Thyroid gland (tissue), 4 donors: ENCODE results near the gene DLGAP3. TPM values are rescaled to one million over a fixed set of nuclear protein-coding genes. Genes with fewer than 3 reads are reported as not detected.
"Not testable (repeated sequence)": the region's sequence is repeated elsewhere in the genome, so short reads cannot be mapped to it uniquely, and the experiment has no call there.

Experiments
- DNase-seq, 2 donors: peaks; one replicate each; pipeline ENCODE4 v3.0.0-alpha.2; 2019
- H3K27ac ChIP-seq, 3 donors: fragments of 200-600 bp; sonication (generic); 1 replicate in 2 of 3; 2 replicates in 1 of 3; pipeline ENCODE4 v1.5.1; 2016 to 2019; ENCODE audit warnings: mild to moderate bottlenecking in 1 of 3, moderate library complexity in 1 of 3
- H3K27me3 ChIP-seq: fragments of 200-600 bp; sonication (generic); one replicate; pipeline ENCODE4 v1.5.1; 2019
- H3K36me3 ChIP-seq, 2 donors: fragments of 200-600 bp; sonication (generic); one replicate each; pipeline ENCODE4 v1.5.1; 2016 to 2019
- H3K4me1 ChIP-seq, 2 donors: fragments of 200-600 bp; sonication (generic); one replicate each; pipeline ENCODE4 v1.5.1; 2017 to 2019
- H3K4me3 ChIP-seq, 3 donors: fragments of 200-600 bp; sonication (generic); replicated peaks in 1 of 3; 1 replicate in 2 of 3; 2 replicates in 1 of 3; pipeline ENCODE4 v1.5.1; 2016; ENCODE audit warnings: mild to moderate bottlenecking in 1 of 3
- H3K9me3 ChIP-seq: fragments of 200-600 bp; sonication (generic); one replicate; pipeline ENCODE4 v1.5.1; 2017
- CTCF ChIP-seq, 6 experiments: fragments of 200-600 bp in 3 of 6; fragments of 450-650 bp in 3 of 6; sonication (generic) in 3 of 6; IDR thresholded peaks; one replicate each; pipeline ENCODE4 v1.5.1; 2016 to 2019; ENCODE audit warnings: antibody characterized with exemption in 6 of 6, mild to moderate bottlenecking in 2 of 6, inconsistent platforms in 1 of 6, moderate library complexity in 1 of 6
- POLR2A ChIP-seq, 2 donors: fragments of 450-650 bp; IDR thresholded peaks; one replicate each; pipeline ENCODE4 v1.6.1; 2017; ENCODE audit warnings: antibody characterized with exemption in 2 of 2, mild to moderate bottlenecking in 2 of 2, moderate library complexity in 1 of 2
- WGBS, 2 donors: methylation state at CpG; one replicate each; pipeline ENCODE4 v1.1.5; 2017; 5-methylcytosine and 5-hydroxymethylcytosine counted together
- intact Hi-C: fragments of 100-400 bp; cut with DNase I; formaldehyde crosslinking; loops from one replicate; pipeline ENCODE4 v1.15.1; 2023
- total RNA-seq, 4 donors: library from RNA; depleted of rRNA; stranded (reverse); fragments of >200 nt; gene quantifications; one replicate each; pipeline ENCODE4 v1.2.3, GENCODE V29; 2016

Gene DLGAP3
- total RNA-seq, 4 donors from 2014 or later: 0.22 to 0.67 TPM; not detected in 2

GRCh38 chr1:34946211-34946610 lies 16.8 kb upstream of the DLGAP3 start:
- Histone ChIP-seq H3K27me3 (no peaks in the 10 kb centered on the region), H3K27ac (no peak overlapping the region), H3K9me3 (no peaks in the 10 kb centered on the region), H3K4me1 (no peaks in the 10 kb centered on the region), H3K36me3 (no peaks in the 10 kb centered on the region), H3K4me3 (no peak overlapping the region)
- no peak for TF ChIP-seq CTCF (IDR thresholded peaks at IDR 0.05)
- TF ChIP-seq POLR2A (IDR thresholded peaks at IDR 0.05): no peak
- DNase-seq: no peak
- WGBS, 2 donors: 75 to 83% methylated on average over 6 of the region's 6 CpGs
- intact Hi-C loops: no loop called here

GRCh38 chr1:34941798-34942197 lies 12.3 kb upstream of the DLGAP3 start:
- intact Hi-C loops, H3K4me3 ChIP-seq, H3K9me3 ChIP-seq, H3K27me3 ChIP-seq, H3K27ac ChIP-seq, DNase-seq, H3K36me3 ChIP-seq, H3K4me1 ChIP-seq: not testable (repeated sequence)
- 90 to 95% methylated on average over 2 of the region's 2 CpGs for WGBS, 2 donors

GRCh38 chr1:34930702-34931071 lies 1.2 kb upstream of the DLGAP3 start:
- 18 to 21% methylated on average over 5 of the region's 5 CpGs for WGBS, 2 donors
- TF ChIP-seq POLR2A (IDR thresholded peaks at IDR 0.05): no peak
- TF ChIP-seq CTCF (IDR thresholded peaks at IDR 0.05): no peak
- Histone ChIP-seq H3K4me3 (no peak overlapping the region), H3K27ac (no peak overlapping the region), H3K27me3 (peaks cover 29% of the 10 kb centered on the region), H3K36me3 (no peaks in the 10 kb centered on the region), H3K9me3 (no peaks in the 10 kb centered on the region), H3K4me1 (peaks cover 6 to 15% of the 10 kb centered on the region in 2 donors)
- DNase-seq: no peak
- intact Hi-C loops: no loop called here

- H3K4me3 ChIP-seq: peak overlapping the region in 1 of 3 donors; percentile 19
- DNase-seq: no peak
- no peak for TF ChIP-seq CTCF (IDR thresholded peaks at IDR 0.05)
- TF ChIP-seq POLR2A (IDR thresholded peaks at IDR 0.05): no peak
- intact Hi-C loops: no loop called here
- H3K9me3 ChIP-seq: no peaks in the 10 kb centered on the region
- no peak overlapping the region for H3K27ac ChIP-seq
- no peaks in the 10 kb centered on the region for H3K36me3 ChIP-seq
- peaks cover 29% of the 10 kb centered on the region for H3K27me3 ChIP-seq
- WGBS, 2 donors: 1 to 4% methylated on average over 14 to 16 of the region's 61 CpGs
- H3K4me1 ChIP-seq: peaks cover 6 to 15% of the 10 kb centered on the region in 2 donors
Measured at GRCh38 chr1:34929853-34930701, 627 bp upstream of the DLGAP3 start.

GRCh38 chr1:34928699-34929496 lies 552 bp downstream of the DLGAP3 start:
- intact Hi-C loops: no loop called here
- Histone ChIP-seq H3K4me3 (peak overlapping the region in 1 of 3 donors; percentile 19), H3K4me1 (peaks cover 6 to 15% of the 10 kb centered on the region in 2 donors), H3K9me3 (no peaks in the 10 kb centered on the region), H3K27me3 (peaks cover 29% of the 10 kb centered on the region), H3K36me3 (no peaks in the 10 kb centered on the region), H3K27ac (no peak overlapping the region)
- TF ChIP-seq CTCF (IDR thresholded peaks at IDR 0.05) (no peak), POLR2A (IDR thresholded peaks at IDR 0.05) (no peak)
- no peak for DNase-seq
- 7 to 10% methylated on average over 23 to 31 of the region's 66 CpGs for WGBS, 2 donors
